Fibroblast of skin of right biceps (primary cell): ENCODE data around the gene SH3TC1.

Experiments used
- DNase-seq: peaks from one replicate; pipeline ENCODE4 v3.0.0-alpha.2; 2013

SH3TC1 gene

GRCh38 chr4:8280158-8280875 is 81.2 kb downstream of the SH3TC1 start:
- DNase-seq, result no peak

- DNase-seq, result no peak
These were observed 81.9 kb downstream of the SH3TC1 start for GRCh38 chr4:8280876-8281440.

- peak; percentile 84 for DNase-seq
These were observed 82.5 kb downstream of the SH3TC1 start for GRCh38 chr4:8281519-8282133.

GRCh38 chr4:8282134-8282641 is 83.1 kb downstream of the SH3TC1 start:
- no peak for DNase-seq

GRCh38 chr4:8282742-8283141 is 83.7 kb downstream of the SH3TC1 start:
- DNase-seq, result no peak

- no peak for DNase-seq
These were observed 84.1 kb downstream of the SH3TC1 start for GRCh38 chr4:8283161-8283560.

- DNase-seq, result no peak
These were observed 84.6 kb downstream of the SH3TC1 start for GRCh38 chr4:8283631-8284121.

- DNase-seq, result no peak
These were observed 85.3 kb downstream of the SH3TC1 start for GRCh38 chr4:8284391-8284790.

- no peak for DNase-seq
These were observed 86.3 kb downstream of the SH3TC1 start for GRCh38 chr4:8285143-8285975.

GRCh38 chr4:8285976-8286718 is 87.1 kb downstream of the SH3TC1 start:
- no peak for DNase-seq

- DNase-seq, result no peak
These were observed 87.7 kb downstream of the SH3TC1 start for GRCh38 chr4:8286719-8287342.

- DNase-seq, result no peak
These were observed 88.5 kb downstream of the SH3TC1 start for GRCh38 chr4:8287343-8288280.

- DNase-seq, result no peak
These were observed 90.2 kb downstream of the SH3TC1 start for GRCh38 chr4:8289151-8289750.

GRCh38 chr4:8289956-8290700 is 91.0 kb downstream of the SH3TC1 start:
- no peak for DNase-seq

GRCh38 chr4:8290701-8290970 is 91.5 kb downstream of the SH3TC1 start:
- no peak for DNase-seq
